Measurements from ENCODE around the gene AIFM3.

Gene AIFM3

GRCh38 chr22:21026783-21027692 lies 60.0 kb downstream of the AIFM3 start:
- no peak for DNase-seq (ENCODE audit: low read depth in 2 of 2)

DNA sequence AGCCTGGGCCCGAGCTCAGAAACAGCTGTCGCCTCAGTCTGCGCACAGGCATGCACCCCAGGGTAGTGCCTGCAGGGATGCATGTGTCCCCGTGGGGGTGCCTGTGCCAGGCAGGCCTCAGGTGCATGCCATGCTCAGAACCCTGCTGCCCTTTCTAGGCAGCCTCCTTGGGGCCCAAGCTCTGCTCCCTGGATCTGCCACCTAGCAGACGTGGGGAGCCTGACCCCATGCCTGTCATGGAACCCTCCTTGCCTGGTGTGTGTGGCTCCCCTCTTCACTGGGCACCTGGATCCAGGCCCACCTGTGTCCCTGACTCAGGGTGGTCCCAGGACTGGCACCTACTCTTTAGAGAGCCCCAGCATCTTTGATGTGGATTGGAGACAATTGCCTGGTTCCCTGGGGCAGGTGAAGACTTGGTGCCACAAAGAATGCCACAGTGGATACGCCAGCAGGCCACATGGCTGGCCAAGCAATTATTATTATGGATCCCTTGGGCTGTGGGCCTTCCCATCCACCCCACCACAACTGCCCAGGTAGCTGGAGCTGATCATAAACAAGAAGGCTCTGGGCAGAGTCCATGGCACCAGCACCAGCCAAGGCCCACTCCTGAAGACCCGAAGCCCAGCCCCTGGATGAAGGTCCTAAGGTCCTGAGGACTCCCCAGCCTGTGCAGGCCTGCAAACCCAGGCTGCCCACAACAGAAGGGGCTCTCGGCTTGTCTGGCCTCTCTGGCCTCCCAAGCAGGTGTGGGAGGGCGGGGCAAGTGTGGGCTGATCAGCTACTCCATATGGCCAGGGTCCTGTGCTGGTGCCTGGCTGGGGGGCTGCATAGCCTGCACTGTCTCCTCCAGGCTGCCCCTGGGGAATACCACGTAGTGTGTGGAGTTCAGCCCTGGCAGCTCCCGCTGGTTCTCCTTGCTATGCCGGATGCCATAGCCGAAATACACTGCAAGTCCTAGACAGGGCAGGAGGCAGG lies 61.5 kb downstream of the AIFM3 start:
- no peak for DNase-seq (ENCODE audit: low read depth in 2 of 2)

GRCh38 chr22:21029486-21030025 lies 62.5 kb downstream of the AIFM3 start:
- DNase-seq (ENCODE audit: low read depth in 2 of 2) = no peak

DNA sequence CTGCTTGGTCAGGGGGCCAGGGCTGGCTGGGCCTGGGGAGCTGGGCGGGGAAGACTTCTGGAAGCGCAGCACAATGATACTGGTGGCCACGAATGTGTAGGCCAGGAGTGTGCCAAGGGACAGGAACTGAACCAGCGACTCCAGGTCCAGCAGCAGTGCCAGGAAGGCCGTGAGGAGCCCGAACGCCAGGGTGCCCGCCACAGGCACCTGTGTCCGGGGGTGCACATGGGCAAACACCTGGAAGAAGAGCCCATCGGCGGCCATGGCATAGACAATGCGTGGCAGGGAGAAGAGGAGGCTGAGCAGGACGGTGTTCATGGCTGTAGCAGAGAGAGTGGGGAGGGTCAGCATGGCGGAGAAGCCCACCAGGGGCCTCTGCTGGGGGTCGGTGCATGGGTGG lies 63.0 kb downstream of the AIFM3 start:
- no peak for DNase-seq (ENCODE audit: low read depth in 2 of 2)

All from stimulated activated CD8-positive, alpha-beta memory T cell treated with anti-CD3 and anti-CD28 coated beads, Interleukin-2, amount 100 ng/mL, for 1 hour (primary cell).